ENCODE data around the gene IFNA7.

DNA sequence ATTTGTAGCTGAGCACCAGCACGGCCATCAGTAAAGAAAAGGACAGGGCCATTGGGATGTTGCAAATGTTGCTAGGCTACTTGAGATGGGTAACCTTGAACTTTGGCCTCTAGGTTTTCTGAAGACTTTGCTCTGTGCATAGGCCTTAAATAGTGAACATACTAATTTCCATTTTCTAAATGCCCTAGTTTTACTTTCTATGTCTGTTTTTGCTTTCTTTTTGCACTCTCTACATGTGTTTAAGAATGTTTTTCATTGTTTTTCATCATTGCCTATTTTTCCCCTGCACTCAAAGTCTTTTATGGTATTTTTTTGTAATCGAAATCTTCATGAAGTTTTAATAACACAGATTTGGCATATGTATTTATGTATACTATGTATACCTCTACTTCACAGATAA is 26.1 kb upstream of the IFNA7 start, which contains the start of gene IFNA17:
- TF ChIP-seq CTCF (IDR thresholded peaks at IDR 0.05; ENCODE audit: low read depth, low read length) = no peak
- TF ChIP-seq POLR2A (IDR thresholded peaks at IDR 0.05; ENCODE audit: extremely low read depth, insufficient read length) = no peak
- no peak for TF ChIP-seq MYC (IDR thresholded peaks at IDR 0.05; ENCODE audit: low read depth, low read length)
- TF ChIP-seq MAX (IDR thresholded peaks at IDR 0.05; ENCODE audit: low read depth, low read length) = no peak
